Memory B cell (primary cell): ENCODE results near the gene DMRTB1.

ENCODE experiments used
- ATAC-seq: fragments of 150-1000 bp; cut with Tn5 transposase; 2 replicates; pipeline ENCODE4 v1.10.0; 2021; ENCODE audit warnings: low read depth, mild to moderate bottlenecking, moderate library complexity
- DNase-seq, 2 donors: peaks; one replicate each; pipeline ENCODE4 v3.0.0; 2022; ENCODE audit warnings: low spot score in 2 of 2
- H3K27ac Mint-ChIP-seq: one replicate; pipeline ENCODE4 v1.8.0; 2022; ENCODE audit warnings: mild to moderate bottlenecking, moderate library complexity, mixed read lengths
- H3K27me3 Mint-ChIP-seq: one replicate; pipeline ENCODE4 v1.8.0; 2022; ENCODE audit warnings: mixed read lengths
- H3K36me3 Mint-ChIP-seq: one replicate; pipeline ENCODE4 v1.8.0; 2022; ENCODE audit warnings: mild to moderate bottlenecking, mixed read lengths
- H3K4me1 Mint-ChIP-seq: one replicate; pipeline ENCODE4 v1.8.0; 2022; ENCODE audit warnings: mixed read lengths
- H3K4me3 Mint-ChIP-seq: one replicate; pipeline ENCODE4 v1.8.0; 2022; ENCODE audit warnings: mild to moderate bottlenecking, moderate library complexity, mixed read lengths
- H3K9me3 Mint-ChIP-seq: one replicate; pipeline ENCODE4 v1.8.0; 2022; ENCODE audit warnings: mixed read lengths

Gene DMRTB1

GRCh38 chr1:53480678-53481077 lies 21.5 kb downstream of the DMRTB1 start:
- H3K4me1 Mint-ChIP-seq: peaks cover 2% of the 10 kb centered on the region
- H3K27me3 Mint-ChIP-seq: peaks cover 17% of the 10 kb centered on the region
- no peaks in the 10 kb centered on the region for H3K36me3 Mint-ChIP-seq
- H3K27ac Mint-ChIP-seq: no peak overlapping the region
- H3K9me3 Mint-ChIP-seq: no peaks in the 10 kb centered on the region
- DNase-seq (no peak), ATAC-seq (no peak)
- no peak overlapping the region for H3K4me3 Mint-ChIP-seq

- ATAC-seq (no peak), DNase-seq (no peak)
- peaks cover 17% of the 10 kb centered on the region for H3K27me3 Mint-ChIP-seq
- H3K36me3 Mint-ChIP-seq: no peaks in the 10 kb centered on the region
- H3K9me3 Mint-ChIP-seq: no peaks in the 10 kb centered on the region
- no peak overlapping the region for H3K27ac Mint-ChIP-seq
- H3K4me3 Mint-ChIP-seq: no peak overlapping the region
- peaks cover 2% of the 10 kb centered on the region for H3K4me1 Mint-ChIP-seq
These were observed 22.3 kb downstream of the DMRTB1 start for GRCh38 chr1:53481456-53481855.

GRCh38 chr1:53482441-53483153 lies 23.4 kb downstream of the DMRTB1 start:
- no peaks in the 10 kb centered on the region for H3K36me3 Mint-ChIP-seq
- peaks cover 18% of the 10 kb centered on the region for H3K27me3 Mint-ChIP-seq
- no peak overlapping the region for H3K4me3 Mint-ChIP-seq
- no peak overlapping the region for H3K27ac Mint-ChIP-seq
- ATAC-seq (no peak), DNase-seq (no peak)
- no peaks in the 10 kb centered on the region for H3K9me3 Mint-ChIP-seq
- H3K4me1 Mint-ChIP-seq: peaks cover 2% of the 10 kb centered on the region

GRCh38 chr1:53483170-53483569 lies 24.0 kb downstream of the DMRTB1 start:
- DNase-seq (no peak), ATAC-seq (no peak)
- H3K36me3 Mint-ChIP-seq: no peaks in the 10 kb centered on the region
- peaks cover 18% of the 10 kb centered on the region for H3K27me3 Mint-ChIP-seq
- peaks cover 2% of the 10 kb centered on the region for H3K4me1 Mint-ChIP-seq
- no peak overlapping the region for H3K4me3 Mint-ChIP-seq
- H3K9me3 Mint-ChIP-seq: no peaks in the 10 kb centered on the region
- H3K27ac Mint-ChIP-seq: no peak overlapping the region

GRCh38 chr1:53483656-53484055 lies 24.5 kb downstream of the DMRTB1 start:
- no peaks in the 10 kb centered on the region for H3K9me3 Mint-ChIP-seq
- no peaks in the 10 kb centered on the region for H3K36me3 Mint-ChIP-seq
- no peak for DNase-seq
- H3K27ac Mint-ChIP-seq: no peak overlapping the region
- H3K4me1 Mint-ChIP-seq: peaks cover 2% of the 10 kb centered on the region
- no peak overlapping the region for H3K4me3 Mint-ChIP-seq
- ATAC-seq: no peak
- peaks cover 18% of the 10 kb centered on the region for H3K27me3 Mint-ChIP-seq

- peaks cover 2% of the 10 kb centered on the region for H3K4me1 Mint-ChIP-seq
- no peak overlapping the region for H3K4me3 Mint-ChIP-seq
- no peak for DNase-seq
- no peaks in the 10 kb centered on the region for H3K9me3 Mint-ChIP-seq
- H3K27ac Mint-ChIP-seq: no peak overlapping the region
- H3K27me3 Mint-ChIP-seq: peaks cover 16% of the 10 kb centered on the region
- H3K36me3 Mint-ChIP-seq: no peaks in the 10 kb centered on the region
- no peak for ATAC-seq
These were observed 25.7 kb downstream of the DMRTB1 start for GRCh38 chr1:53484705-53485477.

- H3K36me3 Mint-ChIP-seq: no peaks in the 10 kb centered on the region
- H3K4me3 Mint-ChIP-seq: no peak overlapping the region
- ATAC-seq (peak; percentile 42), DNase-seq (peak; percentile 19 to 39)
- H3K27ac Mint-ChIP-seq: no peak overlapping the region
- peaks cover 18% of the 10 kb centered on the region for H3K27me3 Mint-ChIP-seq
- no peaks in the 10 kb centered on the region for H3K9me3 Mint-ChIP-seq
- H3K4me1 Mint-ChIP-seq: peaks cover 2% of the 10 kb centered on the region
These were observed 26.5 kb downstream of the DMRTB1 start for GRCh38 chr1:53485478-53486394.

- H3K9me3 Mint-ChIP-seq: no peaks in the 10 kb centered on the region
- DNase-seq (no peak), ATAC-seq (no peak)
- H3K36me3 Mint-ChIP-seq: no peaks in the 10 kb centered on the region
- no peak overlapping the region for H3K4me3 Mint-ChIP-seq
- H3K4me1 Mint-ChIP-seq: peaks cover 2% of the 10 kb centered on the region
- H3K27me3 Mint-ChIP-seq: peaks cover 20% of the 10 kb centered on the region
- H3K27ac Mint-ChIP-seq: no peak overlapping the region
These were observed 27.3 kb downstream of the DMRTB1 start for GRCh38 chr1:53486395-53487026.

- DNase-seq: no peak
- no peak overlapping the region for H3K27ac Mint-ChIP-seq
- ATAC-seq: no peak
- H3K4me1 Mint-ChIP-seq: no peaks in the 10 kb centered on the region
- no peaks in the 10 kb centered on the region for H3K36me3 Mint-ChIP-seq
- H3K27me3 Mint-ChIP-seq: peaks cover 11% of the 10 kb centered on the region
- H3K9me3 Mint-ChIP-seq: no peaks in the 10 kb centered on the region
- H3K4me3 Mint-ChIP-seq: no peak overlapping the region
These were observed 31.2 kb downstream of the DMRTB1 start for GRCh38 chr1:53490351-53490750.

GRCh38 chr1:53495633-53496345 lies 36.6 kb downstream of the DMRTB1 start:
- Mint-ChIP-seq H3K4me1 (no peaks in the 10 kb centered on the region), H3K4me3 (no peak overlapping the region), H3K27me3 (peaks cover 5% of the 10 kb centered on the region), H3K36me3 (no peaks in the 10 kb centered on the region), H3K9me3 (no peaks in the 10 kb centered on the region), H3K27ac (no peak overlapping the region)
- no peak for DNase-seq
- ATAC-seq: no peak

GRCh38 chr1:53498555-53499131 lies 39.4 kb downstream of the DMRTB1 start:
- no peak for ATAC-seq
- peaks cover 5% of the 10 kb centered on the region for H3K27me3 Mint-ChIP-seq
- no peak overlapping the region for H3K27ac Mint-ChIP-seq
- DNase-seq: no peak
- H3K4me3 Mint-ChIP-seq: no peak overlapping the region
- H3K36me3 Mint-ChIP-seq: no peaks in the 10 kb centered on the region
- no peaks in the 10 kb centered on the region for H3K9me3 Mint-ChIP-seq
- peaks cover 2% of the 10 kb centered on the region for H3K4me1 Mint-ChIP-seq

GRCh38 chr1:53499257-53500203 lies 40.3 kb downstream of the DMRTB1 start:
- Mint-ChIP-seq H3K27me3 (peaks cover 9% of the 10 kb centered on the region), H3K27ac (no peak overlapping the region), H3K36me3 (no peaks in the 10 kb centered on the region), H3K4me1 (peaks cover 2% of the 10 kb centered on the region), H3K9me3 (no peaks in the 10 kb centered on the region), H3K4me3 (no peak overlapping the region)
- DNase-seq (no peak), ATAC-seq (no peak)
